GM19025 (cell line): ENCODE results near the gene SLC27A2.

Experiments
- ATAC-seq: cut with Tn5 transposase; IDR thresholded peaks from one replicate; pipeline ENCODE4 v1.9.1; 2021; ENCODE audit warnings: mild to moderate bottlenecking, low read depth, moderate library complexity; ENCODE audit not compliant: unreplicated experiment

Gene SLC27A2

GRCh38 chr15:50260969-50261496 lies 79.0 kb downstream of the SLC27A2 start:
- ATAC-seq, result peak; percentile 40

- no peak for ATAC-seq
These were observed 80.0 kb downstream of the SLC27A2 start for GRCh38 chr15:50261981-50262380.

GRCh38 chr15:50262533-50262932 lies 80.5 kb downstream of the SLC27A2 start:
- ATAC-seq, result no peak

GRCh38 chr15:50265620-50266019 lies 83.6 kb downstream of the SLC27A2 start, which contains the start of gene HDC:
TSS of gene HDC (minus strand) at chr15:50265726. CDS start at chr15:50265623, 103 bp downstream.
- no peak for ATAC-seq

GRCh38 chr15:50267577-50267976 lies 85.6 kb downstream of the SLC27A2 start:
- no peak for ATAC-seq

- ATAC-seq, result no peak
These were observed 93.1 kb downstream of the SLC27A2 start for GRCh38 chr15:50275091-50275490.

- ATAC-seq, result no peak
These were observed 93.9 kb downstream of the SLC27A2 start for GRCh38 chr15:50275908-50276307.

GRCh38 chr15:50277370-50277769 lies 95.4 kb downstream of the SLC27A2 start:
- no peak for ATAC-seq

GRCh38 chr15:50278496-50278895 lies 96.5 kb downstream of the SLC27A2 start:
- ATAC-seq, result no peak

GRCh38 chr15:50280271-50280670 lies 98.3 kb downstream of the SLC27A2 start:
- ATAC-seq, result no peak

- no peak for ATAC-seq
These were observed 99.4 kb downstream of the SLC27A2 start for GRCh38 chr15:50281427-50281826.
